Left colon (tissue), 2 donors: ENCODE results near the gene AGPAT3. TPM values are rescaled to one million over a fixed set of nuclear protein-coding genes. Genes with fewer than 3 reads are reported as not detected.

Source experiments
- ATAC-seq: fragments of 200-7000 bp; cut with Tn5 transposase; one replicate; pipeline ENCODE4 v1.9.1; 2020; ENCODE audit warnings: mild to moderate bottlenecking, moderate library complexity
- DNase-seq, 2 donors: peaks; one replicate each; pipeline ENCODE4 v3.0.0-alpha.2; 2020
- intact Hi-C, 2 donors: fragments of 100-400 bp; cut with DNase I in 1 of 2; cut with micrococcal nuclease in 1 of 2; formaldehyde crosslinking; loops; one replicate each; pipeline versions ENCODE4 v1.11.2 to v1.14.0; 2022; cut with DNase I, micrococcal nuclease
- total RNA-seq, 2 donors: library from RNA; stranded (reverse); fragmentation: NEBNext Ultra II Directional; extraction: Animal tissue kit (Norgen Biotek cat#: 25700); gene quantifications; one replicate each; pipeline ENCODE4 v1.2.1, GENCODE V29; 2021
- donor health status: DM: no; HTN: no; CAD: no.
- donor health status: DM: yes; HTN: yes; CAD: no.

The AGPAT3 gene
- total RNA-seq, 2 donors from 2014 or later: 97.5 to 105 TPM

DNA sequence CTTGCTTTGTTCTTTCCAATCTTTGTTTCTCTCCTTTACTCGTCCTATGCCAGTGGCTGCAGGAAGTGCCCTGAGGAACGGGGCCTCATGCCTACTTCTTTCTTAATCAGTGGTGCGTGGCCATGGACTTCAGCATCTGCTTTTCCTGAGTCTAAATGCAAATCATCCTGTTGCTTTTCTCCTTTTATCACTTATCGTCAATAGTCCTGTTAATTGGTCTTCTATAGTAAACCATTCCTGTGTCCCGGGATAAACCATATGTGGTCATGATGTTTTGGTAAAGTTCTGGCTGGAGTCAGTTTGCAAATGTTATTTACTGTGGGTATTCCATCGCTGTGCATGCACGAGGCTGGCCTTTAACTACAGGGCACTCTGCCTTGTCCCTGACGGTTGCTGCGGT lies 47.5 kb downstream of the AGPAT3 start:
- intact Hi-C loops: no loop called here
- ATAC-seq: no peak

GRCh38 chr21:43912910-43913309 lies 47.9 kb downstream of the AGPAT3 start:
- intact Hi-C loops: no loop called here
- DNase-seq (no peak), ATAC-seq (no peak)

More for the DNA sequence above, 47.5 kb downstream of the AGPAT3 start:
- no peak for DNase-seq

DNA sequence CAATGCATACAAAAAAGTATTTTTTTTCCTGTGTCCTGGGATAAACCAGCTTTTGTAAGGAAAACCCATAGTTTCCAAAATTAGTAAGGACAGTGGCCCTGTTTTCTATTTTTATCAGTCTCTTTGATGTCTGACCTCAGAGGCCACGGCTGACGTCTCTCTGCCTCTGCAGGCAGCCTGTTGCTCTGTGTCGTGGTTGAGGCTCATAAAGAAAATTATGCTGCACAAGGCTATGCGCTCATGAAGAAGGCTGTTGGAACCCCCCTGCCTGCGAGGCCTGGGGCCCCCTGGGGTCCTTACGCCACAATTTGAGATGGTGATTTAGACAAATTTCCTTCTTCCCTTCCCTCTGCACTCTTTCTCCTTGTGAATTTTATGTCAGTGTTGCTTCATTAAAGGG lies 48.9 kb downstream of the AGPAT3 start:
- DNase-seq: peak in 1 of 2 donors; percentile 21
- intact Hi-C loops: no loop called here
- ATAC-seq: no peak

DNA sequence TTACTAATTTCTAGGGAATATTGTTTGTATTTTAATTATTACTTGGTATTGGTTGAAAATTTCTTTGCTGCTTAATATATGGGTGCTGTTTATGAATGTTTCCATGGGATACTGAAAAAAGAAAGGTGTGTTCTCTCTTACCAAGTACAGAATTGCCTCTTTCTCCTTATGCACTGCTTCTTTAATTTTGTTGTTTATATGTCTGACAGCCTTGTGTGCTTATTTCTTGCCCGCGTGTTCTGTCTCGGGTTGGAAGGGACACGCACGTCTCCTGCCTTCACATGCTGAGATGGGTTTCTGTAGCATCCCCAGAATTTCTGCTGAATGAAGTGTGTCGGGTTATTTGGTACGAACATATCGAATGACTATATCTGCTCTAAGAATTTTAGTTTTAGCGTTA lies 51.1 kb downstream of the AGPAT3 start:
- no peak for ATAC-seq
- intact Hi-C loops: no loop called here
- DNase-seq: no peak

DNA sequence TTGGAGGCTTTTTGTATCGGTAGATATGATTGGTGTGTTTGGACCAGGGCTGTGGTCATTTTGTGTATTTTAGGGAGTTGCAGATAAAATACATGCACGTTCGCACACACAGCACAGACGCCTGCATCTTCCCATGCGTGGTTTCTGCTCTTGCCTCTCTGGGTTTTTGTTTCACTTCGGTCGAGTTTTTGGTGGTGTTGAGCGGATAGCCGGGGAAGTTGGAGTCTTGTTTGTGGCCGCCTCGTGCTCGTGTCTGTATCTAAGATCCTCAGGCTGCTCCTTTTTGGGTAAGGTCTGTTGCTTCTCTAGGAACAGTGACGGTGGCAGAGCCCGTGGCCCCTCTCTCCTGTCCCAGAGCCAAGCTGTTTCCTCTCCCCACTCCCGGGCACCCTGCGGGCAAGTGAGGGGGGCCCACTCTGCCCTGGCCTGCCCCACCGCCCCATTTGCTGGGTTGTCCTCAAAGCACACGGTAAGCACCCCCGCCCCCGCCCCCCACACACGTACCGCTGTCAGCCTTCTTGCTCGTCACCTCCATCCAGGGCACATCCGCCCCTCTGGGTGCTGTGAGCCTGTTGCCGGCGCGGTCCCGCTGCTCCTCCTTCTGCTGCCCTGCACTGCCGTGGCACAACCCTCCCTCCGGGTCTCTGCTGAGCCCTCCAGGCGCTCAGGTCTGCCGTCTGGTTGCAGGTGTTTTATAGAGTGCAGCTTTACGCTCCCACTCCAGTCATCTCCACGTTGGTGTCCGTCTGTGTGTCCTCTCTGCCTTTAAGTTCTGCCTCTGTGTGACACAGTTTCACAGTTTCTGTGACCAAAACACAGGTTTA lies 51.9 kb downstream of the AGPAT3 start:
- peak; percentile 23 for ATAC-seq
- intact Hi-C loops: no loop called here
- peak in 1 of 2 donors; percentile 22 for DNase-seq

GRCh38 chr21:43917515-43918384 lies 52.7 kb downstream of the AGPAT3 start:
- DNase-seq: peak; percentile 35 to 60
- intact Hi-C loops: no loop called here
- peak; percentile 79 for ATAC-seq

- ATAC-seq (peak; percentile 7), DNase-seq (peak in 1 of 2 donors; percentile 5)
- intact Hi-C loops: no loop called here
Measured at GRCh38 chr21:43918385-43918947, 53.4 kb downstream of the AGPAT3 start.

DNA sequence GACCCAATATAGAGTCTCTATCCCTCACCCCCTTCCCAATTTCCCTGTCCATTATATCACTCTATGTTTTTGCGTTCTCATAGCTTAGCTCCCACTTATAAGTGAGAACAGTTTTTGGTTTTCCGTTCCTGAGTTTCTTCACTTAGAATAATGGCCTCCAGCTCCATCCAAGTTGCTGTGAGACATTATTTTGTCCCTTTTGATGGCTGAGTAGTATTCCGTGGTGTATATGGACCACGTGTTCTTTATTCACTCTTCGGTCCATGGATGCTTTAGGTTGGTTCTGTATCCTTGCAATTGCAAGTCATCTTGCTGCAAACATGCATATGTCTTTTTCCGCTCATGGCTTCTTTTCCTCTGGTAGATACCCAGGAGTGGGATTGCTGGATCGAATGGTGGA lies 54.3 kb downstream of the AGPAT3 start:
- intact Hi-C loops: no loop called here
- DNase-seq (no peak), ATAC-seq (no peak)

- ATAC-seq (no peak), DNase-seq (no peak)
- intact Hi-C loops: no loop called here
Measured at GRCh38 chr21:43919871-43920801, 55.1 kb downstream of the AGPAT3 start.

DNA sequence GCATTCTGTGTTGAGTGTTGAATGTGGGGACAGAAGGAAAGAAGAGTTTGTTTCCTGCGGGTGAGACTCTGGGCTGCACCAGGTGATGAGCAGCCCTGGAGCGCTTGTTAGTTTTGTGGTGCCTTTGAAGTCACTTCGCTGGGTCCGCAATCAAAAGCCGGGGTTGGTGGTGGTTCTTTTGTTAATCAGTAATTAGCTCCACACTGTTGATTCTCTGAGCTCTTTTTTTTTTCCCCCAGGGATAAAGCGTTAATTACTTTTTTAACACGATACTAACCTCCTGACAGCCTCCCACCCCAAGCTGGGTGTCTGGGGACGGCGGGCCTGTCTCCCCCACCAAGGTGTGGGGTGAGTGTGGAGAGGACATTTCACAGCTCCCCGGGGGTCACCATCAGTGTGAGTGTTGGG lies 56.6 kb downstream of the AGPAT3 start:
- DNase-seq (no peak), ATAC-seq (no peak)
- intact Hi-C loops: no loop called here

- DNase-seq (no peak), ATAC-seq (no peak)
- intact Hi-C loops: no loop called here
Measured at GRCh38 chr21:43921979-43922945, 57.2 kb downstream of the AGPAT3 start.

- DNase-seq: no peak
- intact Hi-C loops: no loop called here
Measured at GRCh38 chr21:43922949-43923348, 57.9 kb downstream of the AGPAT3 start.

DNA sequence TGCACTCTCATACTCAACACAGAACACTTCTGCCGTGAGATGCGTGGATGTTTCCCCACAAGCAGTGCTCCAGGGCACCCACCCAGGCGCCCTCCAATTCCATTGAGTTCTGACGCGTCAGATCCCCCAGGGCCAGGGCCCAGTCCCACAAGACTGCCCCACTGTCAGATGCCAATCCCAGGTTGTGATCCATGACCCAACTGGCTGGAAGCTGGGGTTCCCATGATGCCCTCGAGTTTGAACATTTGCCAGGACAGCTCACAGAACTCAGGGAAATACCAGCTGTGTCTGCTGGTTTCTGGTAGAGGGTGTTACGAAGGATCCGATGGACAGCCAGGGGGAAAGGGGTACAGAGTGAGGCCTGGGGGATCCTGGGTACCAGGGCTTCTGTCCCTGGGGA lies 58.4 kb downstream of the AGPAT3 start:
- intact Hi-C loops: no loop called here
- ATAC-seq (no peak), DNase-seq (no peak)

More at GRCh38 chr21:43922949-43923348, 57.9 kb downstream of the AGPAT3 start:
- ATAC-seq: no peak

GRCh38 chr21:43924421-43925095 lies 59.5 kb downstream of the AGPAT3 start:
- ATAC-seq (peak; percentile 26), DNase-seq (no peak)

GRCh38 chr21:43925096-43925481 lies 60.1 kb downstream of the AGPAT3 start:
- intact Hi-C loops: no loop called here
- peak; percentile 66 to 76 for DNase-seq
- peak; percentile 89 for ATAC-seq

More at GRCh38 chr21:43924421-43925095, 59.5 kb downstream of the AGPAT3 start:
- intact Hi-C loops: no loop called here

- no peak for ATAC-seq
- intact Hi-C loops: no loop called here
- DNase-seq: no peak
Measured at GRCh38 chr21:43925609-43926008, 60.6 kb downstream of the AGPAT3 start.

- ATAC-seq (no peak), DNase-seq (no peak)
- intact Hi-C loops: no loop called here
Measured at GRCh38 chr21:43926196-43926595, 61.2 kb downstream of the AGPAT3 start.
